ENCODE measurements around the gene CACNA1G. TPM values are rescaled to one million over a fixed set of nuclear protein-coding genes. Genes with fewer than 3 reads are reported as not detected.

The CACNA1G gene
- total RNA-seq, 1 donor from 2014 or later, result not detected

GRCh38 chr17:50624321-50624934 lies 63.9 kb downstream of the CACNA1G start:
- H3K27ac ChIP-seq, result no peak overlapping the region
- intact Hi-C loops (cut with DNase I), result loop anchor here (5.0 kb wide), 1 partner anchor 62 kb away; the partner anchor contains the start of gene CACNA1G
- ATAC-seq (peak; percentile 62), DNase-seq (no peak)
- no peaks in the 10 kb centered on the region for H3K36me3 ChIP-seq
- no peak overlapping the region for H3K4me3 ChIP-seq
- H3K27me3 ChIP-seq, result peaks cover 16% of the 10 kb centered on the region
- no peak for TF ChIP-seq CTCF (IDR thresholded peaks at IDR 0.05)
- peaks cover 6% of the 10 kb centered on the region for H3K4me1 ChIP-seq
- no peaks in the 10 kb centered on the region for H3K9me3 ChIP-seq

- H3K36me3 ChIP-seq, result no peaks in the 10 kb centered on the region
- H3K9me3 ChIP-seq, result no peaks in the 10 kb centered on the region
- TF ChIP-seq CTCF (IDR thresholded peaks at IDR 0.05), result no peak
- intact Hi-C loops (cut with DNase I), result loop anchor here (5.0 kb wide), 1 partner anchor 73 kb away; no protein-coding TSS in a partner anchor
- H3K27me3 ChIP-seq, result peaks cover 24% of the 10 kb centered on the region
- DNase-seq (no peak), ATAC-seq (peak; percentile 3)
- no peak overlapping the region for H3K27ac ChIP-seq
- peaks cover 6% of the 10 kb centered on the region for H3K4me1 ChIP-seq
- no peak overlapping the region for H3K4me3 ChIP-seq
Measured at GRCh38 chr17:50625032-50625871, 64.7 kb downstream of the CACNA1G start.

- DNase-seq (peak; percentile 84), ATAC-seq (peak; percentile 63)
- intact Hi-C loops (cut with DNase I), result loop anchor here (5.0 kb wide), 1 partner anchor 74 kb away; no protein-coding TSS in a partner anchor
- H3K4me1 ChIP-seq, result peaks cover 6% of the 10 kb centered on the region
- no peak overlapping the region for H3K4me3 ChIP-seq
- no peak overlapping the region for H3K27ac ChIP-seq
- peaks cover 24% of the 10 kb centered on the region for H3K27me3 ChIP-seq
- TF ChIP-seq CTCF (IDR thresholded peaks at IDR 0.05), result peak; percentile 71
- no peaks in the 10 kb centered on the region for H3K36me3 ChIP-seq
- H3K9me3 ChIP-seq, result no peaks in the 10 kb centered on the region
Measured at GRCh38 chr17:50626037-50626574, 65.6 kb downstream of the CACNA1G start.

GRCh38 chr17:50627036-50627781 lies 66.7 kb downstream of the CACNA1G start:
- Histone ChIP-seq H3K27me3 (peaks cover 24% of the 10 kb centered on the region), H3K4me3 (no peak overlapping the region), H3K27ac (no peak overlapping the region), H3K4me1 (peaks cover 6% of the 10 kb centered on the region), H3K9me3 (no peaks in the 10 kb centered on the region), H3K36me3 (no peaks in the 10 kb centered on the region)
- intact Hi-C loops (cut with DNase I), result loop anchor here (5.0 kb wide), 1 partner anchor 75 kb away; no protein-coding TSS in a partner anchor
- DNase-seq (no peak), ATAC-seq (no peak)
- no peak for TF ChIP-seq CTCF (IDR thresholded peaks at IDR 0.05)

Data from upper lobe of right lung (tissue), 1 donor.